Activated CD4-positive, alpha-beta T cell treated with anti-CD3 and anti-CD28 coated beads, Interleukin-2, amount 50 U/mL, for 24 hours (primary cell): ENCODE data around the gene LST1.

ENCODE experiments used
- DNase-seq, 2 donors: peaks; one replicate each; pipeline ENCODE4 v3.0.0-alpha.2; 2020; ENCODE audit warnings: low read depth in 1 of 2, low spot score in 1 of 2

The LST1 gene

GRCh38 chr6:31619805-31620585 is 33.9 kb downstream of the LST1 start:
- peak; percentile 88 to 97 for DNase-seq

GRCh38 chr6:31620586-31621319 is 34.7 kb downstream of the LST1 start, which contains the start of gene PRRC2A:
Gene PRRC2A, plus strand, starts transcription at chr6:31620715. Its CDS starts 2,075 bp downstream, at chr6:31622790.
- DNase-seq: peak; percentile 72 to 94

- no peak for DNase-seq
These were observed 35.4 kb downstream of the LST1 start for GRCh38 chr6:31621320-31621939.

GRCh38 chr6:31621991-31622390 is 35.9 kb downstream of the LST1 start:
- DNase-seq: no peak

- no peak for DNase-seq
These were observed 36.6 kb downstream of the LST1 start for GRCh38 chr6:31622684-31623091.

GRCh38 chr6:31624070-31624469 is 38.0 kb downstream of the LST1 start:
- no peak for DNase-seq

- DNase-seq: no peak
These were observed 40.9 kb downstream of the LST1 start for GRCh38 chr6:31626952-31627351.

GRCh38 chr6:31627690-31628287 is 41.7 kb downstream of the LST1 start:
- no peak for DNase-seq

GRCh38 chr6:31629014-31629413 is 42.9 kb downstream of the LST1 start:
- no peak for DNase-seq

- DNase-seq: no peak
These were observed 44.3 kb downstream of the LST1 start for GRCh38 chr6:31630177-31630934.

GRCh38 chr6:31631209-31631608 is 45.1 kb downstream of the LST1 start:
- no peak for DNase-seq

GRCh38 chr6:31631681-31632278 is 45.7 kb downstream of the LST1 start:
- DNase-seq: no peak

- DNase-seq: no peak
These were observed 46.3 kb downstream of the LST1 start for GRCh38 chr6:31632279-31632946.

GRCh38 chr6:31633447-31633846 is 47.4 kb downstream of the LST1 start:
- no peak for DNase-seq

GRCh38 chr6:31634131-31634530 is 48.1 kb downstream of the LST1 start:
- no peak for DNase-seq

GRCh38 chr6:31634969-31635575 is 49.0 kb downstream of the LST1 start:
- DNase-seq: no peak

- DNase-seq: no peak
These were observed 50.9 kb downstream of the LST1 start for GRCh38 chr6:31636698-31637596.
